Measurements from ENCODE around the gene ZNF485.

- TF ChIP-seq CTCF (IDR thresholded peaks at IDR 0.05; ENCODE audit: borderline replicate concordance, extremely low read depth, low read length, poor library complexity, severe bottlenecking), result no peak
- TF ChIP-seq EZH2 (IDR thresholded peaks at IDR 0.05; ENCODE audit: borderline replicate concordance, low read depth, low read length, severe bottlenecking), result no peak
These were observed 21.7 kb downstream of the ZNF485 start for GRCh38 chr10:43627942-43628341.

Data from DND-41 (cell line).